H1 (cell line): ENCODE measurements around the gene DDB1. TPM values are rescaled to one million over a fixed set of nuclear protein-coding genes. Genes with fewer than 3 reads are reported as not detected.

Experiments
- CTCF ChIA-PET: fragments of 300-600 bp; sonication (Branson Sonifier 250); formaldehyde crosslinking; loops from one replicate; lab custom pipeline; 2021; ENCODE audit not compliant: partially characterized antibody; lab: Charles Lee
- POLR2A ChIA-PET: fragments of 300-600 bp; sonication (Branson Sonifier 250); formaldehyde crosslinking; loops from one replicate; lab custom pipeline; 2021; ENCODE audit warnings: inconsistent platforms; ENCODE audit not compliant: partially characterized antibody; lab: Charles Lee
- DNase-seq, 2 experiments: peaks; one replicate each; pipeline versions ENCODE4 v3.0.0 to v3.0.0-alpha.2; 2010 to 2022; ENCODE audit warnings: low spot score in 2 of 2, low read depth in 1 of 2, mixed read lengths in 1 of 2
- FAIRE-seq: peaks from 2 replicates; lab custom pipeline; 2011; peaks lifted over from hg19 to GRCh38; lab: Jason Lieb, UNC
- H2AFZ ChIP-seq: 2 replicates; pipeline ENCODE4 v1.8.1; 2012; ENCODE audit warnings: low read length, inconsistent platforms
- H2AK5ac ChIP-seq: 2 replicates; pipeline ENCODE4 v1.6.1; 2013; ENCODE audit warnings: low read depth, low read length
- H2BK120ac ChIP-seq: replicated peaks from 2 replicates; pipeline ENCODE3; 2013; ENCODE audit warnings: low read depth, low read length, inconsistent platforms
- H2BK12ac ChIP-seq: 2 replicates; pipeline ENCODE4 v1.6.1; 2013; ENCODE audit warnings: low read depth, low read length
- H2BK15ac ChIP-seq: 2 replicates; pipeline ENCODE4 v1.6.1; 2013; ENCODE audit warnings: low read length
- H2BK20ac ChIP-seq: 2 replicates; pipeline ENCODE4 v1.6.1; 2013; ENCODE audit warnings: low read length
- H2BK5ac ChIP-seq: 2 replicates; pipeline ENCODE4 v1.6.1; 2013; ENCODE audit warnings: low read depth, low read length
- H3K14ac ChIP-seq: 2 replicates; pipeline ENCODE4 v1.6.1; 2013; ENCODE audit warnings: inconsistent platforms; ENCODE audit not compliant: insufficient read length
- H3K18ac ChIP-seq: 2 replicates; pipeline ENCODE4 v1.6.1; 2013; ENCODE audit warnings: low read length; ENCODE audit errors: extremely low read depth
- H3K23ac ChIP-seq: 2 replicates; pipeline ENCODE4 v1.6.1; 2013; ENCODE audit warnings: inconsistent platforms; ENCODE audit not compliant: insufficient read length
- H3K23me2 ChIP-seq: 2 replicates; pipeline ENCODE4 v1.6.1; 2013; ENCODE audit warnings: low read depth, low read length
- H3K27ac ChIP-seq: 2 replicates; pipeline ENCODE4 v1.6.1; 2011; ENCODE audit warnings: low read depth, low read length, inconsistent platforms
- H3K27me3 ChIP-seq, 4 experiments: replicated peaks in 1 of 4; 1 replicate in 1 of 4; 2 replicates in 3 of 4; pipeline versions ENCODE4 v1.6.1 to v1.8.1; 2011 to 2013; ENCODE audit warnings: low read length in 3 of 4, mild to moderate bottlenecking in 3 of 4, inconsistent platforms in 2 of 4, mixed read lengths in 2 of 4, moderate library complexity in 1 of 4; ENCODE audit not compliant: control insufficient read depth in 3 of 4, insufficient read depth in 3 of 4; ENCODE audit errors: extremely low read depth in 1 of 4
- H3K36me3 ChIP-seq, 4 experiments: 2 replicates each; pipeline versions ENCODE4 v1.6.1 to v1.8.1; 2011 to 2013; ENCODE audit warnings: mild to moderate bottlenecking in 4 of 4, low read length in 3 of 4, moderate library complexity in 2 of 4, control low read depth in 1 of 4, inconsistent platforms in 1 of 4; ENCODE audit not compliant: insufficient read depth in 4 of 4, control insufficient read depth in 2 of 4
- H3K4ac ChIP-seq: replicated peaks from 2 replicates; pipeline ENCODE3; 2013; ENCODE audit warnings: low read length, low read depth, mixed read lengths, inconsistent platforms; ENCODE audit not compliant: insufficient read length
- H3K4me1 ChIP-seq, 4 experiments: replicated peaks in 1 of 4; 1 replicate in 1 of 4; 2 replicates in 3 of 4; pipeline versions ENCODE4 v1.6.1 to v1.8.1; 2011 to 2013; ENCODE audit warnings: low read length in 3 of 4, inconsistent platforms in 2 of 4, mixed read lengths in 1 of 4; ENCODE audit not compliant: insufficient read depth in 4 of 4, control insufficient read depth in 3 of 4
- H3K4me2 ChIP-seq, 2 experiments: 2 replicates each; pipeline versions ENCODE4 v1.6.1 to v1.8.1; 2011 to 2013; ENCODE audit warnings: low read depth in 2 of 2, low read length in 2 of 2, control low read depth in 1 of 2, inconsistent platforms in 1 of 2, mild to moderate bottlenecking in 1 of 2; ENCODE audit not compliant: insufficient read depth in 1 of 2
- H3K4me3 ChIP-seq, 4 experiments: fragments of 200-600, 300-600 bp in 1 of 4; sonication (generic), shearing (Covaris generic), sonication (Bioruptor Twin) in 1 of 4; 2 replicates each; pipeline versions ENCODE4 v1.5.1 to v1.8.1; 2011 to 2016; ENCODE audit warnings: low read length in 4 of 4, low read depth in 3 of 4, control low read depth in 2 of 4, inconsistent platforms in 2 of 4, mild to moderate bottlenecking in 2 of 4, mixed read lengths in 1 of 4, moderate library complexity in 1 of 4; ENCODE audit not compliant: insufficient read depth in 2 of 4; ENCODE audit errors: extremely low read depth in 1 of 4
- H3K56ac ChIP-seq: replicated peaks from 2 replicates; pipeline ENCODE3; 2013; ENCODE audit warnings: low read depth, mild to moderate bottlenecking, mixed read lengths, low read length, inconsistent platforms; ENCODE audit not compliant: insufficient read length
- H3K79me1 ChIP-seq: 2 replicates; pipeline ENCODE4 v1.6.1; 2013; ENCODE audit warnings: low read depth, low read length, control low read depth
- H3K79me2 ChIP-seq, 2 experiments: 2 replicates each; pipeline versions ENCODE4 v1.6.1 to v1.8.1; 2012 to 2013; ENCODE audit warnings: low read length in 2 of 2, mild to moderate bottlenecking in 2 of 2, inconsistent platforms in 1 of 2; ENCODE audit not compliant: insufficient read depth in 2 of 2, control insufficient read depth in 1 of 2
- H3K9ac ChIP-seq, 4 experiments: replicated peaks in 1 of 4; 1 replicate in 1 of 4; 2 replicates in 3 of 4; pipeline versions ENCODE4 v1.6.1 to v1.8.1; 2011 to 2013; ENCODE audit warnings: low read depth in 3 of 4, low read length in 3 of 4, control low read depth in 2 of 4, mild to moderate bottlenecking in 2 of 4, moderate library complexity in 2 of 4, inconsistent platforms in 1 of 4; ENCODE audit errors: extremely low read depth in 1 of 4
- H3K9me3 ChIP-seq, 2 experiments: 2 replicates each; pipeline versions ENCODE4 v1.6.1 to v1.8.1; 2012 to 2013; ENCODE audit warnings: mild to moderate bottlenecking in 2 of 2, moderate library complexity in 2 of 2, control low read depth in 1 of 2, inconsistent platforms in 1 of 2, low read depth in 1 of 2, low read length in 1 of 2, mixed read lengths in 1 of 2; ENCODE audit not compliant: insufficient read depth in 2 of 2
- H4K20me1 ChIP-seq, 2 experiments: replicated peaks in 1 of 2; 2 replicates each; pipeline versions ENCODE3 to v1.8.1; 2011 to 2013; ENCODE audit warnings: inconsistent platforms in 2 of 2, low read length in 2 of 2, mild to moderate bottlenecking in 1 of 2; ENCODE audit not compliant: insufficient read depth in 2 of 2, control insufficient read depth in 1 of 2
- H4K5ac ChIP-seq: 2 replicates; pipeline ENCODE4 v1.6.1; 2013; ENCODE audit warnings: low read length, low read depth, mixed read lengths, inconsistent platforms; ENCODE audit not compliant: insufficient read length
- H4K8ac ChIP-seq: 2 replicates; pipeline ENCODE4 v1.8.0; 2013; ENCODE audit warnings: mild to moderate bottlenecking, moderate library complexity, low read length, inconsistent platforms; ENCODE audit not compliant: insufficient read depth; ENCODE audit errors: extremely low read depth
- H4K91ac ChIP-seq: replicated peaks from 2 replicates; pipeline ENCODE3; 2013; ENCODE audit warnings: low read length, mixed read lengths, inconsistent platforms; ENCODE audit not compliant: insufficient read length
- SIX5 ChIP-seq: IDR thresholded peaks from 2 replicates; pipeline ENCODE4 v1.6.1; 2011; ENCODE audit warnings: mild to moderate bottlenecking, low read depth, low read length
- SP4 ChIP-seq: IDR thresholded peaks from 2 replicates; pipeline ENCODE4 v1.6.1; 2012; ENCODE audit warnings: low read length, inconsistent platforms
- WGBS, 2 experiments: shearing (Covaris generic) in 1 of 2; methylation state at CpG; one replicate each; pipeline versions ENCODE4 v1.1.6 to v1.1.7; 2013 to 2015; ENCODE audit warnings: low lambda C conversion rate in 2 of 2, mixed read lengths in 2 of 2, inconsistent platforms in 1 of 2, low coverage in 1 of 2, missing lambda C conversion rate in 1 of 2; ENCODE audit not compliant: insufficient replicate concordance in 2 of 2, insufficient coverage in 1 of 2, insufficient read length in 1 of 2; ENCODE audit errors: extremely low coverage in 1 of 2, missing lambda C conversion rate in 1 of 2; 5-methylcytosine and 5-hydroxymethylcytosine counted together
- polyA plus RNA-seq, 7 experiments: library from polyadenylated mRNA; depleted of rRNA in 3 of 7; stranded (reverse) in 5 of 7; unstranded in 2 of 7; fragments of >200 nt in 5 of 7; fragments of 200-250 nt in 2 of 7; gene quantifications; 1 replicate in 5 of 7; 2 replicates in 1 of 7; 4 replicates in 1 of 7; pipeline versions ENCODE4 v1.2.1 to v1.2.3, GENCODE V29; 2011 to 2013; ENCODE audit warnings: missing spikeins in 2 of 7, mixed read lengths in 2 of 7
- total RNA-seq: library from RNA; stranded (reverse); fragmentation: NEBNext Ultra II Directional; extraction: Animal tissue kit (Norgen Biotek cat#: 25700); gene quantifications from 2 replicates; pipeline ENCODE4 v1.2.1, GENCODE V29; 2021

The DDB1 gene
- total and polyA plus RNA-seq, 2 of the 8 experiments (the other 6 are each of a cell fraction or from before 2014, with no cell fraction given): 275 to 306 TPM

GRCh38 chr11:61292356-61292755 is 40.5 kb downstream of the DDB1 start:
- Histone ChIP-seq H3K27me3 (peaks cover 1 to 12% (median 7%) of the 10 kb centered on the region in 4 experiments; a peak in 6 of 7 replicates), H3K4me3 (no peak overlapping the region), H3K56ac (no peak overlapping the region), H4K91ac (no peak overlapping the region), H2BK20ac (no peak overlapping the region), H2BK5ac (no peak overlapping the region), H3K23ac (no peak overlapping the region), H3K9me3 (no peaks in the 10 kb centered on the region), H2AK5ac (no peak overlapping the region; the same call in 1 of the 2 replicates), H3K27ac (no peak overlapping the region), H4K8ac (no peak overlapping the region), H3K14ac (no peak overlapping the region), H3K4me1 (peaks cover 2 to 8% (median 5%) of the 10 kb centered on the region in 4 experiments), H3K18ac (no peak overlapping the region), H3K9ac (no peak overlapping the region), H3K4me2 (no peak overlapping the region), H3K4ac (no peak overlapping the region), H3K23me2 (peaks cover 10% of the 10 kb centered on the region; the same call in 1 of the 2 replicates), H3K79me1 (no peaks in the 10 kb centered on the region), H4K5ac (no peak overlapping the region), H3K79me2 (0 out of 4 replicates have a peak, but pooled peaks cover 0 to 3% of the 10 kb centered on the region in 2 experiments), H3K36me3 (peaks cover 0 to 2% (median 0%) of the 10 kb centered on the region in 4 experiments; a peak in 1 of 8 replicates), H2AFZ (no peak overlapping the region), H2BK15ac (no peak overlapping the region), H4K20me1 (peaks cover 7 to 11% of the 10 kb centered on the region in 2 experiments), H2BK120ac (no peak overlapping the region), H2BK12ac (no peak overlapping the region)
- TF ChIP-seq SIX5: no peak
- no peak for TF ChIP-seq SP4
- no peak for DNase-seq
- WGBS, 2 experiments: 89% methylated on average over 2 of the region's 2 CpGs; no CpG with 5 or more reads in 1 of the 2 experiments
- ChIA-PET POLR2A (interaction anchor here (1.5 to 6.9 kb wide), 4 partner anchors 9 to 69 kb away, joined by 4 to 54 read pairs (median 22); partner anchors contain the start of genes CYB561A3 and TMEM138), CTCF (interaction anchor here (1.2 to 2.6 kb wide), 3 partner anchors 11 to 38 kb away, joined by 5 to 10 read pairs (median 6); no protein-coding TSS in a partner anchor)
- FAIRE-seq: no peak
